ENCODE data around the gene LCE1D. TPM values are rescaled to one million over a fixed set of nuclear protein-coding genes. Genes with fewer than 3 reads are reported as not detected.

The LCE1D gene
- total and polyA plus RNA-seq, 2 experiments from 2014 or later: not detected

- TF ChIP-seq ZNF462 (CRISPR knock-in tag; IDR thresholded peaks at IDR 0.05): no peak
- TF ChIP-seq NANOG (IDR thresholded peaks at IDR 0.05; ENCODE audit: borderline replicate concordance): no peak
- no peak for TF ChIP-seq EZH2phosphoT487 (IDR thresholded peaks at IDR 0.05; ENCODE audit: unreplicated experiment)
- TF ChIP-seq ZNF331 (CRISPR knock-in tag; IDR thresholded peaks at IDR 0.05; ENCODE audit: low read depth): no peak
- no peak for TF ChIP-seq ZNF114 (CRISPR knock-in tag; IDR thresholded peaks at IDR 0.05)
Measured at GRCh38 chr1:152761609-152762213, 34.8 kb upstream of the LCE1D start (continued).

- H4K20me1 ChIP-seq (replicated peaks; ENCODE audit: insufficient read depth): no peaks in the 10 kb centered on the region
- H3K4me2 ChIP-seq: no peak overlapping the region
- H3K36me3 ChIP-seq (ENCODE audit: insufficient read depth): no peaks in the 10 kb centered on the region
- no peaks in the 10 kb centered on the region for H3F3A ChIP-seq (replicated peaks; ENCODE audit: low read depth)
- no peak overlapping the region for H3K4me3 ChIP-seq
- TF ChIP-seq JUNB (IDR thresholded peaks at IDR 0.05; ENCODE audit: unreplicated experiment): no peak
- Mint-ChIP-seq H3K27ac (no peak overlapping the region), H3K4me1 (peaks cover 3% of the 10 kb centered on the region; the same call in 2 of the 3 replicates), H3K4me3 (no peak overlapping the region), H3K9me3 (no peaks in the 10 kb centered on the region; the same call in none of the 3 replicates), H3K27me3 (ENCODE audit: insufficient read depth, low read depth, poor library complexity) (peaks cover 3% of the 10 kb centered on the region), H3K36me3 (ENCODE audit: low read depth) (no peaks in the 10 kb centered on the region; the same call in 2 of the 3 replicates)
- ATAC-seq (peak; percentile 86), DNase-seq (ENCODE audit: low spot score) (peak; percentile 57)
- no peak overlapping the region; the same call in 1 of the 2 replicates for H2AFZ ChIP-seq
- no peaks in the 10 kb centered on the region for H3K27me3 ChIP-seq (ENCODE audit: insufficient read depth)
- no peaks in the 10 kb centered on the region for H3K79me2 ChIP-seq (replicated peaks; ENCODE audit: insufficient read depth)
- H3K9me2 ChIP-seq (ENCODE audit: insufficient read depth): peaks cover 12% of the 10 kb centered on the region; the same call in 1 of the 2 replicates
- H3K27ac ChIP-seq (ENCODE audit: low read depth): no peak overlapping the region
- no peaks in the 10 kb centered on the region for H3K4me1 ChIP-seq (ENCODE audit: insufficient read depth)
Measured at GRCh38 chr1:152768847-152769533, 27.5 kb upstream of the LCE1D start.

All from GM23338 (cell line).